CD4-positive, alpha-beta T cell (primary cell): ENCODE results near the gene CD34. TPM values are rescaled to one million over a fixed set of nuclear protein-coding genes. Genes with fewer than 3 reads are reported as not detected.

Experiments used
- ATAC-seq: fragments of 200-7000 bp; cut with Tn5 transposase; one replicate; pipeline ENCODE4 v1.10.0; 2022; ENCODE audit warnings: mild to moderate bottlenecking; ENCODE audit not compliant: poor library complexity
- CTCF ChIA-PET: fragments of 350-600 bp; sonication (Branson Sonifier 250); formaldehyde crosslinking; loops from one replicate; lab custom pipeline; 2021; ENCODE audit warnings: antibody characterized with exemption, inconsistent platforms; lab: Charles Lee
- POLR2A ChIA-PET: fragments of 350-600 bp; sonication (Branson Sonifier 250); formaldehyde crosslinking; loops from one replicate; lab custom pipeline; 2021; ENCODE audit warnings: antibody characterized with exemption, inconsistent platforms; lab: Charles Lee
- DNase-seq, 14 experiments: peaks; one replicate each; pipeline ENCODE4 v3.0.0-alpha.2; 2013 to 2020; ENCODE audit warnings: mixed read lengths in 2 of 14
- H3K27ac ChIP-seq, 2 donors: one replicate each; pipeline versions ENCODE4 v1.5.1 to v1.7.0; 2013; ENCODE audit warnings: low read length in 2 of 2, low read depth in 1 of 2, mild to moderate bottlenecking in 1 of 2
- H3K27me3 ChIP-seq, 2 experiments: 1 replicate in 1 of 2; 2 replicates in 1 of 2; pipeline versions ENCODE4 v1.6.1 to v1.7.0; 2013; ENCODE audit warnings: low read length in 2 of 2, control low read depth in 1 of 2, mild to moderate bottlenecking in 1 of 2, moderate library complexity in 1 of 2; ENCODE audit not compliant: insufficient read depth in 2 of 2, control insufficient read depth in 1 of 2
- H3K36me3 ChIP-seq: one replicate; pipeline ENCODE4 v1.6.1; 2013; ENCODE audit warnings: low read length, control low read depth; ENCODE audit not compliant: insufficient read depth
- H3K4me1 ChIP-seq: one replicate; pipeline ENCODE4 v1.6.1; 2013; ENCODE audit warnings: low read length, control low read depth; ENCODE audit not compliant: insufficient read depth
- H3K4me3 ChIP-seq: one replicate; pipeline ENCODE4 v1.5.1; 2013; ENCODE audit warnings: mild to moderate bottlenecking, low read length, moderate library complexity
- H3K9me3 ChIP-seq, 2 experiments: 1 replicate in 1 of 2; 2 replicates in 1 of 2; pipeline versions ENCODE4 v1.6.1 to v1.7.0; 2013; ENCODE audit warnings: low read length in 2 of 2, mild to moderate bottlenecking in 2 of 2, control low read depth in 1 of 2, moderate library complexity in 1 of 2; ENCODE audit not compliant: control insufficient read depth in 1 of 2, insufficient read depth in 1 of 2
- H3K27ac Mint-ChIP-seq: one replicate; pipeline ENCODE4 v1.8.0; 2020; ENCODE audit warnings: mixed read lengths
- H3K27me3 Mint-ChIP-seq: one replicate; pipeline ENCODE4 v1.8.0; 2021; ENCODE audit warnings: mixed read lengths
- H3K36me3 Mint-ChIP-seq: one replicate; pipeline ENCODE4 v1.8.0; 2021; ENCODE audit warnings: low read depth, mixed read lengths
- H3K4me1 Mint-ChIP-seq: one replicate; pipeline ENCODE4 v1.8.0; 2021; ENCODE audit warnings: low read depth, mixed read lengths
- H3K4me3 Mint-ChIP-seq: one replicate; pipeline ENCODE4 v1.8.0; 2020; ENCODE audit warnings: mild to moderate bottlenecking, mixed read lengths
- H3K9me3 Mint-ChIP-seq: one replicate; pipeline ENCODE4 v1.8.0; 2020; ENCODE audit warnings: mixed read lengths
- CTCF ChIP-seq: fragments of 200-600 bp; IDR thresholded peaks from one replicate; pipeline ENCODE4 v1.8.0; 2022; ENCODE audit warnings: antibody characterized with exemption, mild to moderate bottlenecking
- intact Hi-C, 2 experiments: fragments of 100-400 bp; cut with DNase I in 1 of 2; cut with micrococcal nuclease in 1 of 2; formaldehyde crosslinking; loops; one replicate each; pipeline versions ENCODE4 v1.15.1 to v1.9.0; 2023 to 2025; cut with DNase I, micrococcal nuclease
- total RNA-seq, 174 experiments: library from RNA in 2 of 174; stranded (reverse) in 2 of 174; gene quantifications; one replicate each; pipeline ENCODE4 v1.2.3 and lab custom pipeline; 2021 to 2026

The CD34 gene
- total RNA-seq, 2 experiments from 2014 or later = not detected

GRCh38 chr1:207903053-207903452 is 7.9 kb downstream of the CD34 start:
- H3K27me3 Mint-ChIP-seq = peaks cover 8% of the 10 kb centered on the region
- H3K9me3 ChIP-seq = no peaks in the 10 kb centered on the region
- H3K4me3 ChIP-seq = no peak overlapping the region
- POLR2A ChIA-PET = no interaction called here
- ATAC-seq (no peak), DNase-seq (no peak)
- H3K4me1 ChIP-seq = no peaks in the 10 kb centered on the region
- peaks cover 0 to 2% of the 10 kb centered on the region in 2 experiments for H3K27me3 ChIP-seq
- H3K27ac ChIP-seq = no peak overlapping the region
- no peak overlapping the region for H3K4me3 Mint-ChIP-seq
- CTCF ChIA-PET = no interaction called here
- no peak for TF ChIP-seq CTCF
- H3K4me1 Mint-ChIP-seq = no peaks in the 10 kb centered on the region
- intact Hi-C loops = no loop called here
- no peaks in the 10 kb centered on the region for H3K36me3 ChIP-seq
- H3K9me3 Mint-ChIP-seq = no peaks in the 10 kb centered on the region
- H3K27ac Mint-ChIP-seq = no peak overlapping the region
- H3K36me3 Mint-ChIP-seq = no peaks in the 10 kb centered on the region

- Histone ChIP-seq H3K4me3 (no peak overlapping the region), H3K4me1 (no peaks in the 10 kb centered on the region), H3K27me3 (no peaks in the 10 kb centered on the region), H3K27ac (no peak overlapping the region), H3K9me3 (no peaks in the 10 kb centered on the region), H3K36me3 (no peaks in the 10 kb centered on the region)
- Mint-ChIP-seq H3K4me3 (no peak overlapping the region), H3K9me3 (no peaks in the 10 kb centered on the region), H3K36me3 (no peaks in the 10 kb centered on the region), H3K27ac (no peak overlapping the region), H3K27me3 (peaks cover 3% of the 10 kb centered on the region), H3K4me1 (no peaks in the 10 kb centered on the region)
- no peak for ATAC-seq
- intact Hi-C loops = no loop called here
- ChIA-PET POLR2A (no interaction called here), CTCF (no interaction called here)
- TF ChIP-seq CTCF = no peak
- DNase-seq = no peak
Measured at GRCh38 chr1:207902566-207902965, 8.4 kb downstream of the CD34 start.

GRCh38 chr1:207901041-207901653 is 9.8 kb downstream of the CD34 start:
- DNase-seq = no peak
- H3K36me3 ChIP-seq = no peaks in the 10 kb centered on the region
- H3K27me3 ChIP-seq = no peaks in the 10 kb centered on the region
- H3K4me3 ChIP-seq = no peak overlapping the region
- Mint-ChIP-seq H3K36me3 (no peaks in the 10 kb centered on the region), H3K4me1 (no peaks in the 10 kb centered on the region), H3K27ac (no peak overlapping the region), H3K4me3 (no peak overlapping the region), H3K27me3 (peaks cover 3% of the 10 kb centered on the region), H3K9me3 (no peaks in the 10 kb centered on the region)
- ChIA-PET POLR2A (no interaction called here), CTCF (interaction anchor here (1.1 kb wide), 1 partner anchor 16 kb away, joined by 3 read pairs; no protein-coding TSS in a partner anchor)
- H3K27ac ChIP-seq = no peak overlapping the region
- no peaks in the 10 kb centered on the region for H3K9me3 ChIP-seq
- TF ChIP-seq CTCF = no peak
- no peak for ATAC-seq
- H3K4me1 ChIP-seq = no peaks in the 10 kb centered on the region
- intact Hi-C loops = no loop called here
